GM19043 (cell line): ENCODE data around the gene KHDC1L.
"Not testable (repeated sequence)": the region's sequence is repeated elsewhere in the genome, so short reads cannot be mapped to it uniquely, and the experiment has no call there.

Source experiments
- ATAC-seq: cut with Tn5 transposase; IDR thresholded peaks from one replicate; pipeline ENCODE4 v1.9.1; 2021; ENCODE audit warnings: low read depth; ENCODE audit not compliant: unreplicated experiment

The KHDC1L gene

GRCh38 chr6:73225396-73225795 is at the start of gene KHDC1L:
KHDC1L (minus strand) TSS chr6:73225496; CDS start chr6:73225408, 88 bp downstream.
- ATAC-seq = no peak

GRCh38 chr6:73269296-73269695 is 44.0 kb upstream of the KHDC1L start:
- ATAC-seq = not testable (repeated sequence)

GRCh38 chr6:73268896-73269295 is 43.6 kb upstream of the KHDC1L start:
- not testable (repeated sequence) for ATAC-seq

GRCh38 chr6:73264446-73264845 is 39.1 kb upstream of the KHDC1L start:
- ATAC-seq = no peak

GRCh38 chr6:73263570-73263909 is 38.2 kb upstream of the KHDC1L start:
- ATAC-seq = no peak

GRCh38 chr6:73262671-73263569 is 37.6 kb upstream of the KHDC1L start, which contains the start of gene KHDC1:
KHDC1 (minus strand) TSS chr6:73263196; CDS start chr6:73242517, 20,679 bp downstream.
- ATAC-seq = peak; percentile 92

GRCh38 chr6:73258721-73259120 is 33.4 kb upstream of the KHDC1L start:
- no peak for ATAC-seq

- not testable (repeated sequence) for ATAC-seq
These were observed 29.0 kb upstream of the KHDC1L start for GRCh38 chr6:73254323-73254722.

- ATAC-seq = no peak
These were observed 27.4 kb upstream of the KHDC1L start for GRCh38 chr6:73252703-73253102.

- no peak for ATAC-seq
These were observed 24.7 kb upstream of the KHDC1L start for GRCh38 chr6:73250016-73250415.

GRCh38 chr6:73248192-73248903 is 23.1 kb upstream of the KHDC1L start:
- no peak for ATAC-seq

- ATAC-seq = no peak
These were observed 16.7 kb upstream of the KHDC1L start for GRCh38 chr6:73242001-73242400.

GRCh38 chr6:73240730-73241129 is 15.4 kb upstream of the KHDC1L start:
- no peak for ATAC-seq

GRCh38 chr6:73236144-73236750 is 11.0 kb upstream of the KHDC1L start:
- ATAC-seq = no peak

GRCh38 chr6:73234733-73235132 is 9.4 kb upstream of the KHDC1L start:
- ATAC-seq = no peak

- not testable (repeated sequence) for ATAC-seq
These were observed 8.7 kb upstream of the KHDC1L start for GRCh38 chr6:73233971-73234370.

GRCh38 chr6:73233048-73233447 is 7.8 kb upstream of the KHDC1L start:
- ATAC-seq = no peak

- ATAC-seq = no peak
These were observed 6.7 kb upstream of the KHDC1L start for GRCh38 chr6:73231986-73232391.

- ATAC-seq = no peak
These were observed 2.4 kb upstream of the KHDC1L start for GRCh38 chr6:73227606-73228255.

GRCh38 chr6:73216859-73217258 is 8.4 kb downstream of the KHDC1L start:
- no peak for ATAC-seq

GRCh38 chr6:73209117-73209516 is 16.2 kb downstream of the KHDC1L start:
- ATAC-seq = no peak
